IMR-90 (cell line): ENCODE results near the gene DLL4. TPM values are rescaled to one million over a fixed set of nuclear protein-coding genes. Genes with fewer than 3 reads are reported as not detected.
A peak's percentile ranks its signal among the peaks of the same experiment; 100 is the strongest.

ENCODE experiments used
- ATAC-seq: fragments of 200-7000 bp; cut with Tn5 transposase; 2 replicates; pipeline ENCODE4 v1.9.1; 2020; ENCODE audit warnings: low read depth, mild to moderate bottlenecking, moderate library complexity
- BruUV-seq: library from RNA; stranded (reverse); fragments of 400-500 nt; replicated peaks from 2 replicates; lab custom pipeline; 2021; lab: Mats Ljungman, UMichigan
- CTCF ChIA-PET: fragments of 300-600 bp; formaldehyde crosslinking; extraction: SDS; loops from one replicate; lab custom pipeline; 2021; ENCODE audit warnings: antibody characterized with exemption; lab: Yijun Ruan, JAX
- POLR2A ChIA-PET: fragments of 300-600 bp; sonication (Branson Sonifier 250); formaldehyde crosslinking; loops from one replicate; lab custom pipeline; 2022; ENCODE audit warnings: antibody characterized with exemption; ENCODE audit not compliant: unreplicated experiment; lab: Charles Lee
- DNase-seq: peaks from one replicate; pipeline ENCODE4 v3.0.0; 2013
- H2AFZ ChIP-seq: replicated peaks from 2 replicates; pipeline ENCODE3; 2013; ENCODE audit warnings: low read length, mild to moderate bottlenecking; ENCODE audit not compliant: poor library complexity
- H2AK5ac ChIP-seq: 2 replicates; pipeline ENCODE4 v1.6.1; 2013; ENCODE audit warnings: low read depth, low read length, inconsistent platforms
- H2AK9ac ChIP-seq: replicated peaks from 2 replicates; pipeline ENCODE3; 2013; ENCODE audit warnings: mild to moderate bottlenecking, low read depth, low read length, moderate library complexity; ENCODE audit not compliant: poor library complexity
- H2BK120ac ChIP-seq: 2 replicates; pipeline ENCODE4 v1.6.1; 2013; ENCODE audit warnings: low read depth, low read length, inconsistent platforms
- H2BK15ac ChIP-seq: 3 replicates; pipeline ENCODE4 v1.6.1; 2013; ENCODE audit warnings: low read depth, low read length, inconsistent platforms
- H2BK20ac ChIP-seq: 2 replicates; pipeline ENCODE4 v1.6.1; 2013; ENCODE audit warnings: low read depth, mild to moderate bottlenecking, inconsistent platforms, low read length, moderate library complexity
- H2BK5ac ChIP-seq: 2 replicates; pipeline ENCODE4 v1.6.1; 2013; ENCODE audit warnings: mild to moderate bottlenecking, low read depth, low read length, inconsistent platforms; ENCODE audit not compliant: poor library complexity, severe bottlenecking
- H3K14ac ChIP-seq: replicated peaks from 2 replicates; pipeline ENCODE4 v1.6.1; 2013; ENCODE audit warnings: low read depth, low read length, inconsistent platforms
- H3K18ac ChIP-seq: 2 replicates; pipeline ENCODE4 v1.6.1; 2013; ENCODE audit warnings: low read depth, low read length, control low read depth
- H3K23ac ChIP-seq: 2 replicates; pipeline ENCODE4 v1.6.1; 2013; ENCODE audit warnings: low read depth, low read length, inconsistent platforms
- H3K27ac ChIP-seq: 2 replicates; pipeline ENCODE4 v1.5.1; 2013; ENCODE audit warnings: mild to moderate bottlenecking, control low read depth, low read length; ENCODE audit not compliant: insufficient read depth
- H3K27me3 ChIP-seq: 2 replicates; pipeline ENCODE4 v1.6.1; 2013; ENCODE audit warnings: low read length; ENCODE audit not compliant: control insufficient read depth, insufficient read depth
- H3K36me3 ChIP-seq: 2 replicates; pipeline ENCODE4 v1.6.1; 2013; ENCODE audit warnings: low read length, mixed read lengths; ENCODE audit not compliant: control insufficient read depth, insufficient read depth
- H3K4ac ChIP-seq: 2 replicates; pipeline ENCODE4 v1.6.1; 2013; ENCODE audit warnings: low read depth, low read length, inconsistent platforms
- H3K4me1 ChIP-seq: 2 replicates; pipeline ENCODE4 v1.6.1; 2013; ENCODE audit warnings: low read length, mixed read lengths; ENCODE audit not compliant: control insufficient read depth, insufficient read depth
- H3K4me2 ChIP-seq: 2 replicates; pipeline ENCODE4 v1.6.1; 2013; ENCODE audit warnings: low read depth, mild to moderate bottlenecking, control low read depth, low read length, moderate library complexity
- H3K4me3 ChIP-seq: 2 replicates; pipeline ENCODE4 v1.5.1; 2013; ENCODE audit warnings: low read depth, mild to moderate bottlenecking, control low read depth, low read length, moderate library complexity; ENCODE audit not compliant: insufficient read depth
- H3K56ac ChIP-seq: 2 replicates; pipeline ENCODE4 v1.6.1; 2013; ENCODE audit warnings: low read length, inconsistent platforms; ENCODE audit not compliant: insufficient read depth; ENCODE audit errors: extremely low read depth
- H3K79me1 ChIP-seq, 2 experiments: 2 replicates each; pipeline ENCODE4 v1.6.1; 2013; ENCODE audit warnings: low read length in 2 of 2, inconsistent platforms in 1 of 2, low read depth in 1 of 2
- H3K9ac ChIP-seq: 2 replicates; pipeline ENCODE4 v1.6.1; 2013; ENCODE audit warnings: low read depth, low read length, control low read depth
- H3K9me1 ChIP-seq: 2 replicates; pipeline ENCODE4 v1.6.1; 2013; ENCODE audit warnings: low read length, inconsistent platforms; ENCODE audit not compliant: insufficient read depth
- H3K9me3 ChIP-seq: 2 replicates; pipeline ENCODE4 v1.6.1; 2013; ENCODE audit warnings: low read length; ENCODE audit not compliant: control insufficient read depth, insufficient read depth
- H4K20me1 ChIP-seq: 2 replicates; pipeline ENCODE4 v1.6.1; 2013; ENCODE audit warnings: low read length, inconsistent platforms; ENCODE audit not compliant: insufficient read depth
- H4K5ac ChIP-seq: 2 replicates; pipeline ENCODE4 v1.6.1; 2013; ENCODE audit warnings: mild to moderate bottlenecking, low read depth, low read length, control low read depth
- H4K8ac ChIP-seq, 2 experiments: 2 replicates each; pipeline ENCODE4 v1.6.1; 2013; ENCODE audit warnings: low read depth in 2 of 2, low read length in 2 of 2, control low read depth in 1 of 2, inconsistent platforms in 1 of 2
- H4K91ac ChIP-seq: 2 replicates; pipeline ENCODE4 v1.6.1; 2013; ENCODE audit warnings: low read depth, low read length, inconsistent platforms; ENCODE audit not compliant: insufficient read depth
- BHLHE40 ChIP-seq: fragments of 150-350 bp; IDR thresholded peaks from 2 replicates; pipeline ENCODE4 v1.6.1; 2016; ENCODE audit warnings: mild to moderate bottlenecking, low read depth, low read length
- CEBPB ChIP-seq: IDR thresholded peaks from 2 replicates; pipeline ENCODE4 v1.6.1; 2012; ENCODE audit warnings: low read depth, low read length, improper control_type of control experiment
- CHD1 ChIP-seq: IDR thresholded peaks from 2 replicates; pipeline ENCODE4 v1.6.1; 2012; ENCODE audit warnings: low read depth, low read length, improper control_type of control experiment
- FOS ChIP-seq: fragments of 150-350 bp; IDR thresholded peaks from 2 replicates; pipeline ENCODE4 v1.6.1; 2016; ENCODE audit warnings: low read depth, low read length
- MAFK ChIP-seq: IDR thresholded peaks from 2 replicates; pipeline ENCODE4 v1.6.1; 2012; ENCODE audit warnings: low read depth, low read length, improper control_type of control experiment
- MXI1 ChIP-seq: IDR thresholded peaks from 2 replicates; pipeline ENCODE4 v1.6.1; 2012; ENCODE audit warnings: low read depth, mild to moderate bottlenecking, low read length, moderate library complexity, borderline replicate concordance
- RAD21 ChIP-seq: IDR thresholded peaks from 2 replicates; pipeline ENCODE4 v1.6.1; 2012; ENCODE audit warnings: low read length, improper control_type of control experiment
- RCOR1 ChIP-seq: IDR thresholded peaks from 2 replicates; pipeline ENCODE4 v1.6.1; 2012; ENCODE audit warnings: mild to moderate bottlenecking, low read length, improper control_type of control experiment; ENCODE audit not compliant: insufficient replicate concordance
- RFX5 ChIP-seq: IDR thresholded peaks from 2 replicates; pipeline ENCODE4 v1.8.0; 2012; ENCODE audit warnings: low read depth, mild to moderate bottlenecking, low read length, moderate library complexity
- SMC3 ChIP-seq: fragments of 150-350 bp; IDR thresholded peaks from 2 replicates; pipeline ENCODE4 v1.6.1; 2016; ENCODE audit warnings: low read depth, mild to moderate bottlenecking, antibody characterized with exemption, low read length, moderate library complexity
- WGBS, 2 experiments: methylation state at CpG; one replicate each; pipeline versions ENCODE4 v1.1.5 to v1.1.7; 2013; ENCODE audit warnings: missing lambda C conversion rate in 2 of 2; ENCODE audit not compliant: insufficient read length in 1 of 2; ENCODE audit errors: extremely low coverage in 2 of 2; 5-methylcytosine and 5-hydroxymethylcytosine counted together
- dilution Hi-C: fragments of 300-500 bp; cut with HindIII; formaldehyde crosslinking; loops from one replicate; pipeline ENCODE4 v1.14.3; 2018; ENCODE audit warnings: low sequenced_read_pairs; ENCODE audit not compliant: unreplicated experiment
- in situ Hi-C: fragments of 300-500 bp; cut with MboI; formaldehyde crosslinking; loops from 3 replicates; pipeline ENCODE4 v1.14.3; 2019; ENCODE audit warnings: low sequenced_read_pairs, inconsistent platforms, mixed read lengths
- intact Hi-C: fragments of 100-400 bp; cut with micrococcal nuclease; formaldehyde crosslinking; loops from 2 replicates; pipeline ENCODE4 v1.10.0; 2022
- polyA plus RNA-seq, 3 experiments: library from polyadenylated mRNA; depleted of rRNA; stranded (reverse); fragments of >200 nt; gene quantifications; 2 replicates each; pipeline ENCODE4 v1.2.3, GENCODE V29; 2012; ENCODE audit warnings: low replicate concordance in 1 of 3
- total RNA-seq: library from RNA; depleted of rRNA; stranded (reverse); fragments of >200 nt; gene quantifications from 2 replicates; pipeline ENCODE4 v1.2.3, GENCODE V29; 2012

The DLL4 gene
- total and polyA plus RNA-seq, 2 of the 4 experiments (the other 2 are of a cell fraction): 1.8 to 3.4 TPM

GRCh38 chr15:40952301-40952900, 23.3 kb downstream of the DLL4 start:
- POLR2A ChIA-PET: interaction anchor here (0.7 to 1.4 kb wide), 2 partner anchors 11 to 69 kb away, joined by 3 to 6 read pairs; no protein-coding TSS in a partner anchor
- peak overlapping the region; percentile 78 to 98 for H4K8ac ChIP-seq

More at GRCh38 chr15:40952301-40952900, 23.3 kb downstream of the DLL4 start:
- no peak for TF ChIP-seq RCOR1
- TF ChIP-seq RAD21: no peak
- TF ChIP-seq RFX5: no peak
- TF ChIP-seq CHD1: no peak
- TF ChIP-seq MXI1: no peak; the same call in 1 of the 2 replicates
- TF ChIP-seq MAFK: no peak
- TF ChIP-seq FOS: no peak
- no peak for TF ChIP-seq CEBPB
- TF ChIP-seq BHLHE40: no peak
- TF ChIP-seq SMC3: no peak
- H3K23ac ChIP-seq: peak overlapping the region; percentile 78
- peak overlapping the region; percentile 98 for H3K4ac ChIP-seq
- no peak for ATAC-seq
- peak overlapping the region; percentile 27 for H2BK20ac ChIP-seq
- H2BK5ac ChIP-seq: peak overlapping the region; percentile 99
- H2BK120ac ChIP-seq: peak overlapping the region; percentile 91
- peaks cover 26% of the 10 kb centered on the region for H3K36me3 ChIP-seq
- BruUV-seq: no TSS peak
- peak overlapping the region; percentile 96 for H2AK5ac ChIP-seq
- H2AK9ac ChIP-seq: peak overlapping the region; percentile 99
- peak overlapping the region; percentile 96 for H2AFZ ChIP-seq
- H3K14ac ChIP-seq: peak overlapping the region; percentile 87
- H3K4me1 ChIP-seq: peaks cover 27% of the 10 kb centered on the region
- CTCF ChIA-PET: interaction anchor here (2.7 to 4.6 kb wide), 2 partner anchors 11 to 66 kb away, joined by 11 to 23 read pairs; no protein-coding TSS in a partner anchor
- H3K56ac ChIP-seq: peak overlapping the region; percentile 69
- 33% methylated on average over 19 of the region's 23 CpGs; no CpG with 5 or more reads in 1 of the 2 experiments for WGBS, 2 experiments
- H3K27ac ChIP-seq: peak overlapping the region; percentile 96
- peak overlapping the region; percentile 81; the same call in 1 of the 2 replicates for H3K18ac ChIP-seq
- H3K9ac ChIP-seq: peak overlapping the region; percentile 84
- H4K20me1 ChIP-seq: peaks cover 40% of the 10 kb centered on the region
- peak overlapping the region; percentile 99 for H4K91ac ChIP-seq
- H2BK15ac ChIP-seq: peak overlapping the region; percentile 63; the same call in 2 of the 3 replicates
- in situ Hi-C loops (no loop called here), dilution Hi-C loops (no loop called here), intact Hi-C loops (loop anchor here (2.0 to 5.0 kb wide), 2 partner anchors 30 to 65 kb away; no protein-coding TSS in a partner anchor)
- H3K9me1 ChIP-seq: peaks cover 26% of the 10 kb centered on the region
- H3K27me3 ChIP-seq: no peaks in the 10 kb centered on the region
- DNase-seq: no peak
- H3K9me3 ChIP-seq: no peaks in the 10 kb centered on the region
- H3K4me2 ChIP-seq: peak overlapping the region; percentile 74
- H3K79me1 ChIP-seq: peaks cover 18 to 52% of the 10 kb centered on the region in 2 experiments
- peak overlapping the region; percentile 87 for H4K5ac ChIP-seq
- peak overlapping the region; percentile 57 for H3K4me3 ChIP-seq
